ENCODE results near the gene COMMD1. TPM values are rescaled to one million over a fixed set of nuclear protein-coding genes. Genes with fewer than 3 reads are reported as not detected.

COMMD1 gene
- total and polyA plus RNA-seq, 2 donors (not counting 3 experiments of a cell fraction or from before 2014, with no cell fraction given): 39.5 to 57.1 TPM

- ChIA-PET CTCF (no interaction called here), POLR2A (no interaction called here)
- H3K4me1 ChIP-seq (ENCODE audit: control insufficient read depth, extremely low read depth, insufficient read depth, low read length): peaks cover 10% of the 10 kb centered on the region
- no peak overlapping the region for H2AFZ ChIP-seq (ENCODE audit: low read depth, low read length)
- no peak for DNase-seq (ENCODE audit: low read depth, low spot score)
- dilution Hi-C loops (cut with MboI; ENCODE audit: extremely low pct_ligation_motif_present, low sequenced_read_pairs) (no loop called here), intact Hi-C loops (cut with micrococcal nuclease) (no loop called here)
- no peaks in the 10 kb centered on the region for H3K9me1 ChIP-seq (replicated peaks; ENCODE audit: control insufficient read depth, extremely low read depth, insufficient read depth, low read length)
- BruUV-seq (replicated peaks): no TSS peak
- no peak overlapping the region for H3K4me3 ChIP-seq (replicated peaks in 1 of 3; ENCODE audit: insufficient read depth in 1 of 3, low read depth in 1 of 3, low read length in 3 of 3)
- no peak for FAIRE-seq
- no peaks in the 10 kb centered on the region for H4K20me1 ChIP-seq (replicated peaks; ENCODE audit: control insufficient read depth, extremely low read depth, insufficient read depth, low read length)
- peaks cover 0 to 4% of the 10 kb centered on the region in 2 experiments for H3K36me3 ChIP-seq (ENCODE audit: control insufficient read depth in 2 of 2, extremely low read depth in 1 of 2, insufficient read depth in 2 of 2, low read length in 2 of 2)
- TF ChIP-seq POLR2A (IDR thresholded peaks at IDR 0.05; ENCODE audit: low read depth, low read length) (no peak), EZH2 (IDR thresholded peaks at IDR 0.05; ENCODE audit: borderline replicate concordance, low read depth, low read length, severe bottlenecking) (no peak), POLR2AphosphoS5 (IDR thresholded peaks at IDR 0.05; ENCODE audit: insufficient read depth, low read depth, low read length) (no peak), MYC (IDR thresholded peaks at IDR 0.05; ENCODE audit: low read depth, low read length) (no peak), JUN (IDR thresholded peaks at IDR 0.05; ENCODE audit: borderline replicate concordance, insufficient read depth, insufficient read length, low read depth) (no peak), FOS (IDR thresholded peaks at IDR 0.05; ENCODE audit: borderline replicate concordance, insufficient read depth, low read length) (no peak), GATA2 (IDR thresholded peaks at IDR 0.05; ENCODE audit: insufficient read depth, insufficient read length, low read depth, low read length) (no peak)
- TF ChIP-seq, protein P1, sequence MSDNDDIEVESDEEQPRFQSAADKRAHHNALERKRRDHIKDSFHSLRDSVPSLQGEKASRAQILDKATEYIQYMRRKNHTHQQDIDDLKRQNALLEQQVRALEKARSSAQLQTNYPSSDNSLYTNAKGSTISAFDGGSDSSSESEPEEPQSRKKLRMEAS (IDR thresholded peaks at IDR 0.05; ENCODE audit: insufficient read depth, insufficient read length): no peak
- TF ChIP-seq, protein P2, sequence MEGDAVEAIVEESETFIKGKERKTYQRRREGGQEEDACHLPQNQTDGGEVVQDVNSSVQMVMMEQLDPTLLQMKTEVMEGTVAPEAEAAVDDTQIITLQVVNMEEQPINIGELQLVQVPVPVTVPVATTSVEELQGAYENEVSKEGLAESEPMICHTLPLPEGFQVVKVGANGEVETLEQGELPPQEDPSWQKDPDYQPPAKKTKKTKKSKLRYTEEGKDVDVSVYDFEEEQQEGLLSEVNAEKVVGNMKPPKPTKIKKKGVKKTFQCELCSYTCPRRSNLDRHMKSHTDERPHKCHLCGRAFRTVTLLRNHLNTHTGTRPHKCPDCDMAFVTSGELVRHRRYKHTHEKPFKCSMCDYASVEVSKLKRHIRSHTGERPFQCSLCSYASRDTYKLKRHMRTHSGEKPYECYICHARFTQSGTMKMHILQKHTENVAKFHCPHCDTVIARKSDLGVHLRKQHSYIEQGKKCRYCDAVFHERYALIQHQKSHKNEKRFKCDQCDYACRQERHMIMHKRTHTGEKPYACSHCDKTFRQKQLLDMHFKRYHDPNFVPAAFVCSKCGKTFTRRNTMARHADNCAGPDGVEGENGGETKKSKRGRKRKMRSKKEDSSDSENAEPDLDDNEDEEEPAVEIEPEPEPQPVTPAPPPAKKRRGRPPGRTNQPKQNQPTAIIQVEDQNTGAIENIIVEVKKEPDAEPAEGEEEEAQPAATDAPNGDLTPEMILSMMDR (IDR thresholded peaks at IDR 0.05; ENCODE audit: extremely low read depth in 1 of 2, insufficient read depth in 1 of 2, low read depth in 1 of 2, low read length in 2 of 2): no peak
- H3K9ac ChIP-seq (replicated peaks; ENCODE audit: extremely low read depth, insufficient read depth, low read length): no peak overlapping the region
- no peaks in the 10 kb centered on the region for H3K27me3 ChIP-seq (ENCODE audit: control insufficient read depth in 2 of 2, insufficient read depth in 2 of 2, low read length in 2 of 2)
- no peak overlapping the region for H3K4me2 ChIP-seq (ENCODE audit: insufficient read depth, low read length)
- no peaks in the 10 kb centered on the region for H3K79me2 ChIP-seq (ENCODE audit: control insufficient read depth, insufficient read depth, low read length)
- no peaks in the 10 kb centered on the region for H3K9me3 ChIP-seq (replicated peaks; ENCODE audit: control insufficient read depth, insufficient read depth, low read length)
- H3K27ac ChIP-seq (ENCODE audit: insufficient read depth, low read depth, low read length): no peak overlapping the region
These were observed 171.6 kb downstream of the COMMD1 start for GRCh38 chr2:62076980-62077638.
